GM21423 (cell line): ENCODE data around the gene DENND5B.

Experiments
- ATAC-seq: cut with Tn5 transposase; IDR thresholded peaks from one replicate; pipeline ENCODE4 v1.9.1; 2021; ENCODE audit warnings: mild to moderate bottlenecking, moderate library complexity; ENCODE audit not compliant: unreplicated experiment

The DENND5B gene

DNA sequence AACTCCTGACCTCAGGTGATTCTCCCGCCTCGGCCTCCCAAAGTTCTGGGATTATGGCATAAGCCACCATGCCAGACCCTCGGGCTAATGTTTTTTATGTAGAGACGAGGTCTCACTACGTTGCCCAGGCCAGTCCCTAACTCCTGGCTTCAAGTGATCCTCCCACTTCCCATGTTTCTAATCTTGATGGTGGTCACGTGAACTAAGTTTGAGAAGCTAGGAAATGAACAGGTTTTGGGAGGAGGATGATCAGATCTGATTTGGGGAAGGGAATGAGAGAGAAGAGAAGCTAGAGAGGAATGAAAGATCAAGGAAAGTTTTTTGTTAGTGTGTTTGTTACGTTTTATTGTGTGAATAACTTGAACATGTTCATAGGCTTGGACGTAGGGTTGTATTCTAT is 247.8 kb downstream of the DENND5B start:
- no peak for ATAC-seq

DNA sequence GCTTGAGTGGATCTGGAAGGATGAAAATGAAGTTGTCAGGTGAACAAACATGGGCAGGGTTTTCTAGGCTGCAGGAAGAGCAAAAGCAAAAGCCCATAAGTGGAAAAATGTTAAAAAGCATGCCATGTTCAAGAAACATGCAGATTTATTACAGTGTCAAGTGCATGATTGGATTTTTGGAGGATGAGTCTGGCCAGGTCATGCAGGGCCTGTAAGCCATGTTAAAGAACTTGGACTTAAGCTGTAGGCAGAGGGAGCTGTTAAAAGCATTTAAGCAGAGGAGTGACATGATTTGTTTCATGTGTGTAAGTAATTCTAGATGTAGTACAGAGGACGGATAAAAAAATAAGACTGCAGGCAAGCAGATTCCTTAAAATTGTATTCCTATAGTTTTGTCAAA is 248.7 kb downstream of the DENND5B start:
- ATAC-seq, result no peak

DNA sequence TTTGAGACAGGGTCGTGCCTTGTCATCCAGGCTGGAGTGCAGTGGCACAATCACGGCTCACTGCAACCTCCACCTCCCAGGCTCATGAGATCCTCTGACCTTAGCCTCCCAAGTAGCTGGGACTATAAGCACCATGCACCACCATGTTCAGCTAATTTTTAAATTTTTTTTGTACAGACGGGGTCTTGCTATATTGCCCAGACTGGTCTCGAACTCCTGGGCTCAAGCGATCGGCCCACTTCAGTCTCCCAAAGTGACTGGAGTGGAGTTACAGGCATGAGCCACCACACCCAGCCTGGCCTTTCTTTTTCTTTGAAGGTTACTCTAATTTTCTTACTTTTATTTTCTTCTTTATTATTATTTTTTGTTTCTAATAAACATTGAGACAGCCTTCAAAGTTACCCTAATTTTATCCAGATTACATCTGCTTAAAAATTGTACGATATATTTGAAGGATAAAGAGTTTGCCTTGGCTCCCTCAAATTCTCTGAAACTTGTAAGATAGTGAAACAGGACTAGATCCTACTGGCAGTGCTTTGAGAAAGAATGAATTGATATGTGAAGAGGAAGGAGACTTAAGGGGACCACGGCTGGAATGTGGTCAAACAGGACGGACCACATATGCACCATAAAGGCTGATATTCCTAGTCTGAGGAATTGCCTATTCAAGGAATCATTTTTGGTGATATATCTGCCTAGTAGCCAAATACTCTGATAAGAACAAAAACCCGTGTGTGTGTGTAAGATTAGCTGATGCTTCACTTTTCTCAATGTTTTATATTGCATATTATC is 250.9 kb downstream of the DENND5B start:
- ATAC-seq, result no peak

DNA sequence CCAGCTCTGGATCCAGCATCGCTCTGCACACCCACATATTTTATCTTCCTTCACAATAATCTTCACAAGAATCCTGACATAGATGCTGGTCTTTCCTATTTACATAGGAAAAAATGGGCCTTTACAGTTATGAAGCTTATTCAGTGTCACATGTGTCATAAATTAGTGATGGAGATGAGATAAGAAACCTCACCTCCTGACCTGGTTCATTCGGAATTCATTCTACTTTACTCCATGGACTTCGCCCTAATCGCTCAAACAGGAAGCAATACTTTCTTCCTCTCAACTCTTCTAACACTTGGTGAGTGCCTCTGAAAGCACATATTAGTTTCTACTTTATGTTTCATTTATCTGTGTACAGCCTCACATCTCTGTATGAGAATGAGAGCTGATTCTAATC is 253.0 kb downstream of the DENND5B start:
- no peak for ATAC-seq
